Measurements from ENCODE around the gene TRAF6.

Gene TRAF6

DNA sequence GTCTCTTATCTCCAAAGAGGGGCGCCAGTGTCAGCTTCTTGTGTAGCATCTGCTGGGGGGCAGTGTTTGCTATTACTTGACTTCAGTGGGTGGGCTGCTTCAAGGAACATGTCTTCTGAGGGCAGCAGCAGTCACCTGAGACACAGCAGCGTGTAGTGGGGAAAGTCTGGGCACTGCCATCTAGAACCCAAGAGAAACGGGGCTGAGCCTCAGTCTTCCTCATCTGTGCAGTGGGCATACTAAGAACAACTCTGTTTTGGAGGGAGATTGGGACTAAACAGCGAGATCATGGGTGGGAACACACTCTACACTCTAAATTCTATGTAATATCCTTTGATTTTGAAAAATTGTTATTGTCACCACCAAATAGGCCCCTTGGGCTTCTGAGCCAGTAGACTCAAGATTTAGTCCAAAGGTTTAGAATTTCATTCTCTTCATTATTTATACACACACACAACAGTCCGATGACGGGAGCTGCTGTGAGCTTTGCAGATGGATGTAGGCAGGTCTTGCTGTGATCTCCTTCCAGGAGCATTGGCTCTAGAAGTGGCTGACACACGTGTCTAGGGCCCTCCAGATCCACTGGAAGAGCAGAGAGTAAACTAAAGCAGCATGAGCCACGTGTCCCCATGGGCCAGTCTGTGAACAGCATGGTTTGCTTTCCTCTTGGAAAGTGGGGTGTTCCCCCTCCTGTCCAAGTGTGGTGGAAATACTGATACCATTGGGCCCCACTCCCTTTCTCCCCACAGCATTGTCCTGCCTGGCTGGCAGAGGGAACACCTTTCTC is 51.8 kb downstream of the TRAF6 start:
- DNase-seq (ENCODE audit: low spot score) = no peak

DNA sequence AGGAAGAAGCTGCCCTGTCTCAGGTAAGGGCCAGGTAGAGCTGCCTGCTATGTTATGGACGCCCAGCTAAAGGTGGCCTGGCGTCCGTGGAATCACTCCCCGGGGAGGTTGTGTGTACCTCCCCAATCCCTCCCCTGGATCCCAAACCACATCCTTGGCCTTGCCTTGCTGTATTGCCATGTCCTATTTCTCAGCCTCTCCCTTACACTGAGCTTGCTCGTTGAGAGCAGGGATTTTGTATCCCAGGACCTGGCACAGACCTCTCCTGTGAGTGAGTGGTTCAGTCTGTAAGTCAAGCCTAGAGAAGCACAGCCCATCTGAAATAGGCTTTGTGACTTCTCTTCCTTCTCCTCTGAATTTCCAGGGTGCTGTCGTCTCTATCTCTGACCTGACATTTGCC is 53.9 kb downstream of the TRAF6 start:
- no peak for DNase-seq (ENCODE audit: low spot score)

DNA sequence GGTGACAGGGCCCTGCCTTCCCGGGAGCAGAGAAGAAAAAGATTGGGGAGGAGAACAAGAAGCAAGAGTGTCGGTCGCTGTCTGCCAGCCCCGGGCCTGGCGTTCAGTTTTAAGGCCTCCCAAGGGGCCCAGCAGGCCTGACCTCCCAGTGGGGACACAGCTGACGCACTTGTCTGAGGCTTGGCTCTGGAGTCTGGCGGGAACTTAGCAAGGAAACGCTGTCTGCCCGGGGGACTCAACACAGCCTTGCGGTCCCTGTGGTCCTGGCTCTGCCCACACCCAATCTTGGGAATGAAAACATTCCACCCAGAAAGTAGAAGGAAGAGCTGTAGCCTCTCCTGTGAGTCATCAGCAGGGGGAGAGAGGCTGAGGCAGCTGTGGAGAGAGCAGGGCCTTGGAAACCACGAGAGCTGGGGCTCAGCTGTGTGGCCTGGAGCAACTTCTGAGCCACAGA is 54.4 kb downstream of the TRAF6 start:
- peak; percentile 95 for DNase-seq (ENCODE audit: low spot score)

DNA sequence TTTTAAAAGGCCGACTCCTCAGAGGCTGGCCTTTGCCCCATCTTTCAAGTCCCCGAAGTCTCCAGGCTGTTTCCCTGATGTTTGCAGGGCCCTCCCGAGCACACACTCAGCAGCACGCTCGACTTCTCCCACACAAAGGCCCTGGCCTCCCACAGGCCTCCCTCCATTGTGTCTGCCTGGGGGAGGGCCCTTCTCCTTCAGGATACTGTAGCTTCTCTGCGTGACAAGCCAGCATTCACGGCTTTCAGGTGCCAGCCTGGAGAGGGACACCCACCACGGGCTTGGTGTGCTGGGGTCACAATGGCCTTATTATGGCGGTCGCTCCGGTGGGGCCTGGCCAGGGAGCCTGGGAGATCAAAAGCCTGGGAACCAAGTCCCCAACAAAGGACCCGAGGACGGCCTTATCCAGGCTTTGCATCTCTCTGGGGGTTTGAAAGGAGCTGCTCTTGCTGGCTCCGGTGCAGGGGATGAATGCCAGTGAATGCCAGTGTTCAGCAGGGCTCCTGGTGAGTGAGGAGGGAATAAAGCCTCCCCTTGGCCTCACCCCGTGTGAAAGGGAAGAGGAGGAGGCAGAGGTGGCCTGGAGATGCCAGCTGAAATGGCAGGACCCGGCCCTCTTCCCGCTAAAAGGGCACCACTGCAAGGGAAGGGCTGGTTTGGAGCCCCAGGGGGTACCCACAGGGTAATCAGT is 55.0 kb downstream of the TRAF6 start:
- DNase-seq (ENCODE audit: low spot score) = no peak

DNA sequence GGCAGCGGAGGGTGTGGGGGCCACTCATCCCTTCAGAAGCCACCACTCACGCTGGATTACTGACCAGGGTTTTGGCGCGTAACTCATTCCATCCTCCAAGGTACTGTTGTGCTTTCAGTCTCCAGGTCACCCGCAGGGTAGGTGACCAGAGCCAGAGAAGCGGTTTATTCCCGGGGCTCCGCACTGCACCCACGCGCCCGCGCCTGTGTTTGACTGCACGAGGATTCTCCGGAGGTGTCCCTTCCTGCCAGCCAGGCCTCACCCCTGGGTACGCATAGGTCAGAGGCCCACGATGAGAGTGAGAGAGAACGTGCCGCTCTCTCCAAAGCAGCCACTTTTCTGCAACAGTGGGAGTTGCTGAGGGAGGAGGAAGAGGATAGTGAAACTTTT is 55.5 kb downstream of the TRAF6 start:
- DNase-seq (ENCODE audit: low spot score) = no peak

DNA sequence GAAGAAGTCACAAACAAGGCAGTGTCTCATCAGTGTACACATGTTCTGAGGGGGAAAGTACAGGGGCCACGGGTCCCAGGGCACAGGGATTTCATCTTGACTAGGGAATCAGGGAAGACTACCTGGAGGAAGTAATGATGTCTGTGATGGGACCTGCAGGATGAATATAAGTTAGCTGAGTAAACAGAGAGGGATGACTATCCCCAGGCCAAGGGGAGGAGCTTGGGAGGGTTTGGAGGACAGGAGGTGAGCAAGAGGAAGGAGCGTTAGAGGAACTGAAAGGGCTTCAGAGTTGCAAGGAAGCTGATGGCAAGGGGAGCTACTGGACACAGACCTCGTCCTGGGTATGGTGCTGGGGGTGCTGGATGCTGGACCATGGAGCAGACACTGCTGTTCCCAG is 56.4 kb downstream of the TRAF6 start:
- DNase-seq (ENCODE audit: low spot score) = no peak

DNA sequence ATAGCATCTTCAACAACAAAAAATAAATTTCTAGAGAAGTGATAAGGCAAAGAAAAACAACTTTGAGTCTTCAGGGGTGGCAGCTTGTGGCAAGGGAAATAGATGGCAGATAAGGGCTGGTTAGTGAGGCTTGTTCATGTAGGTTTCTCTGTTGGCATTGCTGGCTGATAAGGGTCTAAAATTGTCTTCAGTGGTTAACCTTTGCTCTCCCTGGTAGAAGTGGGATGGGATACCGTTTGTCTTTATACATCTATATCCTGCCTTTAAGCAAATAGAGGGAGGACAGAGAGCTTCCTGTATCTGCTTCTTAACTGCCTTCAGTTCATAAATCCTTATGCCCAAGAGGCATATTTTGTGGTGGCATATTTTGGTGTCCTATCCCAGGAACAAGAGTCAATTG is 57.1 kb downstream of the TRAF6 start:
- DNase-seq (ENCODE audit: low spot score) = no peak

DNA sequence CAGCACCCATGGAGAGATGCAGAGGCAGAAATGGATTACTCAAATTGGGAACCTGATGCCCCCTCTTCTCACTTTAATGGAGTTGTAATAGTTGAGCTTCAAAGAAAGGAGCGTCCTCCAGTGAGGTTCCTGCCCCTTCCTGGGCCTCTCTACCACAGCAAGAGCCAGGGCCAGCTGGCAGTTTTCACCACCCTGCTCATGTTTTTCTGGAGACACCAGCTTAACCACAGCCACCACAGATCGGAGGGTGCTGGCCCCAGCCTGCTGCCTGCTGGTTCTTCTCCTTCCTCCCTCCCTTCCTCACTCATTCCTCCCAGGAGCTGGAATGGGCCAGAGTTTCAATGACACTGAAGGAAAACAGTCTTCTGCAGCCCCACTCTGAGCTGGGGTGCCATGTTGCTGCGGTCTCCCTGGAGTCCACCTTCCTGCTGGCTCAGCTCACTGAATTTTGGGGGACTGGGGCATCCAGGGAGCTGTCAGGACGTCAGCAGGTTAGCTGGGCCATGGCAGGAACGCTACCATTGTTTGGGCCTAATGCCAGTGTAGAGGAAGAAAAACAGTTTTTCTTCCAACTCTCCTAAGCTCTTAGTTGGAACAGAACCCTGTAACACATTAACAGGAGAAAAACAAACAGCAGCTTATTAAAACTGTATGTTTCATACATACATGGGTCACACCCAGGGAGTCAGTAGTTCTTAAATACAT is 57.7 kb downstream of the TRAF6 start:
- DNase-seq (ENCODE audit: low spot score) = peak; percentile 39

DNA sequence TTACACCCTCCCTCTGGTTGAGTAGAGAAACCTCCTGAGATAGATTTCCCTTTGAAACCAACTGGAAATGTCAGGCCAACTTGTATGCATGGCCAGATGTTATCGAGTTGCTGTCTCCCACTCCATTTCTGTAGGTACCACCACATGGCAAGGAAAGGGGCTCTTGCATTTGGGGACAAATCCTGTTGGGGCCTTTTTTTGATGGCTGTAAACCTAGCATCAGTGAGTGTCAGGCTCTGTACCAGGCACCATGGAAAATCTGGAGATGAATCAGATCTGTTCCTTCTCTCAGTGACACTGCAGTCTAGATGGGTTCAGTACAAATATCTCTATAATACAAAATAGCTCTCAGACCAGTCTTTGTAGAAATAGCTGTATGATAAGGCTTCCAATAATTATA is 58.4 kb downstream of the TRAF6 start:
- no peak for DNase-seq (ENCODE audit: low spot score)

DNA sequence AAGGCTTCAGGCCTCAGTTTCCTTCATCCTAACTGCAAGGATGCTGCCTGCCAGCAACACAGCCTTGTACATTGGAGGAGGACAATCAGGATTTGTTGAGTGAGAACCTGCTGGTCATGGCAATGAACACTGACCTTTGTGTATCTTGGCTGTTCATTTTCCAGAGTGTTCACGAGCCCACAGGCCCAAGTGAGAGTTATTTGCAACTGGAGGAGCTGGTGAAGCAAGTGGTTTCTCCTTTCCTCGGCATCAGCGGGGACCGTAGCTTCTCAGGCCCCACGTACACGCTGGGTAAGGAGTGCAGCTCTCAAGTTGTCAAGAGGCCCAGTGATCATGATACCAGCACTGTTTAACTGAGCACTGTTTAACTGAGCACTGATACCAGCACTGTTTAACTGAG is 59.0 kb downstream of the TRAF6 start:
- no peak for DNase-seq (ENCODE audit: low spot score)

DNA sequence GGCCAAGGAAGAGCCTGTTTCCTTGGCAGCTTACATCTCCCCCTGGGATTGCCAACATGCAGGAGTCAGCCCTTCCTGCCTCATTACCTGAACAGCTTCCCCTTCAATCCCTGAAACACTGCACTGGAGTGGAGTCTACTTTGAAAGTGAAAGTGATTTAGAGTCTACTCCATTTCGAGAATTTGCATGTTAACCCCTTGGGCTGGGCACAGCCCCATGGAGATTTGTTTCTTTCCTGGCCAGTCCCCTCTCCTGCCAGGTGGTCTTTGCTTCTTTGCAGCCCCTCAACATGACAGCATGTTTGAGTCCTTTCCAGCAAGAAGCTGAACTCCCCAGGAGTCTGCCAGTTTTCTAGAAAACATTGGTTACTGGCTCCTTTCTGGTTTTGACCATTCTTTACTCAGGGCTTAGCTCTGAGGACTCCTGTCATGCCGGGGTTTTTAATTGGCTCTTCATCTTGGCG is 59.9 kb downstream of the TRAF6 start:
- DNase-seq (ENCODE audit: low spot score) = peak; percentile 32

DNA sequence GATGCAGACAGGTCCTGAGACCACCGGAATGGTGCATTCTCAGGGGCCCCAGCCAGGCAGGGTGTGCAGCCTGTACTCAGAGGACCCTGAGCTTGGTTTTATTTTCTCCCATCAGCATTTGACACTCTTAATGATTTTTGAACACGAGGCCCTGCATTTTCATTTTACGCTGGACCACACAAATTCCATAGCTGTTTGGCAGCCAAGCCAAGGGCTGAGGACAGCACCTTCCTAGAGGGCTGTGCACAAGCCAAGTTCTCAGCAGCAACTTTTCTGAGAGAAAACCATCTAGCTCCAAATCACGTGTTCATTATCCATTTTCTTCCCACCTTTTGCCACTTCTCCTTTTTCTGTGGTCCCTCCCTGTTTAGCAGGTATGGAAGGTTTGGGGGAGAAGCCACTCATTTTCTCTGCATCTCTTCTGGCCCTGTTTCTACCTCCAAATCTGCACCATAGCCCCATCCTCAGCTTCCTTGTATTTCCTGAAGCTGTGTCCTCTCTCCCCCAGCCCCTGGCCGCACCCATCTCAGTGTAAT is 60.4 kb downstream of the TRAF6 start:
- DNase-seq (ENCODE audit: low spot score) = no peak

DNA sequence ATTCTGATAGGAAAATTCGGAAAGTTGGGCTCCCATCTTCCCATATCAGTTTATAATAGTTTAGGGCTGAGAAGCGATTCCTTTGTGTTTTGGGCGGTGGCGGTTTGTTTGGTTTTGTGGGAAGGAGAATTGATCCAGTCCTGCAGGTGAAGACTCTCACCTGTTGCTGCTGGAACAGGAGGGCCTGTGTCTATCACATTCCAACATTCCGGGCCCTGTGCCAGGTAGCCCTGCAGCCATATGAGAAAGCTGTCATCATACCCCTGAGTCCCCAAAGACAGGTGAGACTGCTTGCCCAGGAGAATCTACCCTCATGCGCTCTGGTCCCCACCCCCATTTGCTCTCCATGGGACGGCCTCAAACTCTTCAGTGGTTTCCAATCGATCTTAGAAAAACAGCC is 62.1 kb downstream of the TRAF6 start:
- DNase-seq (ENCODE audit: low spot score) = no peak

DNA sequence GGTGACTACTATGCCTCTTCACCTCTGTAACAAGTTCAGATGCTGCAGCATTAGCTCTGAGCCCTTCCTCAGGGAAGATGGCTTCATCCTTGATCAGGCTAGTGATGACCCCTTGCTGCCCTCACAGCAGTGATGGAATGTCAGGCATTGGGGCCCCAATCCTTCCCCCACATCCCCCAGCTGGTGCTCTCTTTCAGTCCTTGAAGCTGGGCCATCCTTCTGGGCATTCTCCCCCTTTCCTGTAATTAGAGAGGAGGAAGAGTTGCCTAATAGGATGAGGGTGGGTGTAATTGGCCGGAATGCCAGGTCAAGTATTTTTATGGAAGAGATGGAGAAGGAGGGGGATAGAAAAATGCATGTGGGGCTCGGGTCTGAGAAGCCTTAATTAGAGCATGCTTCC is 62.6 kb downstream of the TRAF6 start:
- no peak for DNase-seq (ENCODE audit: low spot score)

DNA sequence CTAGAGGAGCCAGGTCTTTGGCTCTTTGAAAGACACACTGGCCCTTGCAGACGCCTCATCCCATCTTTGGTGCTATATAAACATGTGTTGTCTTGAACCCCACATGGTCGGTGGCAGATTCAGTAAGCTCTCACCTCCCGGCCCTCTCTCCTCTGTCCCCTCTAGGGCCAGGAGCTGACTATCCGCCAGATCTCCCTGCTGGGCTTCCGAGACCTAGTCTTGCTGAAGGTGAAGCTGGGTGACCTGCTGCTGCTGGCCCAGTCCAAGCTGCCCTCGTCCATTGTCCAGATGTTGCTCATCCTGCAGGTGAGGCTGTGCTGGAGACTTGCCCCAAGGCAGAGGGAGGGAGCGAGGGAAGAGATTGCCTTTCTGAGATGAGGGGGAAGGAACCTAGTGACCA is 63.9 kb downstream of the TRAF6 start:
- no peak for DNase-seq (ENCODE audit: low spot score)

DNA sequence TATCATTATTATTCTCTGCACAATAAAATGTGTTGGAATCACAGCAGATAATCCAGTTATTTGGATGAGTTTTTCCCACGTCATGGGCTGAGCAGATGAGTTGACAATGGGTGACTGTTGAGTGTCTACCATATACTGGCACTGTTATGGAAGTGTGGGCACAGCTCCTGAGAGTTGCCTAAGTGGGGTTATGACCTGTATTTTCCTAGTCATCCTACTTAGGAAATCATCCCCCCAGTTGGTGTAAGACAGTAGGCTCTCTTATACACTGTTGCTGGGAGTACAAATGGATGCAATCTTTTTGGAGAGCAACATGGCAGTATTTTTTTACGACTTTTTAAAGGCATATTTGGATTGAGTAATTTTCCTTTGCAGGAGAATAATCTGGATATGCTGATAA is 66.4 kb downstream of the TRAF6 start:
- DNase-seq (ENCODE audit: low spot score) = no peak

DNA sequence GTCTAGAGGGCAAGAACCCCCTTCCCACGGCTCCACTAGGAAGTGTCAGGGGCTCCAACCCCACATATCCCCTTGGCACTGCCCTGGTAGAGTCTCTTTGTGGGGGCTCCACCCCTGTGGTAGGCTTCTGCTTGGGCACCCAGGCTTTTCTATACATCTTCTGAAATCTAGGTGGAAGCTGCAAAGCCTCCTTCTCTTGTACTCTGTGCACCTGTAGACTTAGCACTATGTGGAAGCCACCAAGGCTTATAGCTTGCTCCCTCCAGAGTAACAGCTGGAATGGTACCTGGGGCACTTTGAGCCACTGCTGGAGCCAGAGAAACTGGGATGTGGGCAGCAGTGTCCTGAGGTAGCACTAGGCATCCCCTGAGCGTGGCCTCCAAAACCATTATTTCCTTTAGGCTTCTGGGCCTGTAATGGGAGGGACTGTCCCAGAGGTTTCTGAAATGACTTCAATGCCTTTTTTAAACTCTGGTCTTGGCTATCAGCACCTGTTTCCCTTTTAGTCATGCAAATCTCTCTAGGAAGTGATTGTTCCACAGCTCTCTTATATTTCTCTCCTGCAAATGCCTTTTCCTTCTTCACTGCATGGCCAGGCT is 68.4 kb downstream of the TRAF6 start:
- no peak for DNase-seq (ENCODE audit: low spot score)

DNA sequence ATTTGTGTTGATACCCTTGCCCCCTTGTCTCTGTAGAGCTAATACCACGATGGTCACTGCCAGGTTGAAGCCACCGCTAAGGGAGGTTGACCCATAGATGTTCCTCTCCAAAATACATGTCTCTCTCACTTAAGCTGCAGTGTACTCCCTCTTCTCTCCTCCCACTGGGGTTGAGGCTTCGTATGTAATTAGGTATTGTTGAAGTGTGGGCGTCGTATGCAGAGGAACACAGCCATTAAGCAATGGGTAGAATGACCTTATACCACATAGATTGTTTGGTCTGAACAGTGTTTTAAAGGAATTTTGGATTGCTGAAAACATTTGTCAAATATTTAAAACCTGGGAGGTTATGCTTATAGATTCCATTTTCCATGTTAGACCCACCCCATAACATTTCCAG is 71.9 kb downstream of the TRAF6 start:
- no peak for DNase-seq (ENCODE audit: low spot score)

DNA sequence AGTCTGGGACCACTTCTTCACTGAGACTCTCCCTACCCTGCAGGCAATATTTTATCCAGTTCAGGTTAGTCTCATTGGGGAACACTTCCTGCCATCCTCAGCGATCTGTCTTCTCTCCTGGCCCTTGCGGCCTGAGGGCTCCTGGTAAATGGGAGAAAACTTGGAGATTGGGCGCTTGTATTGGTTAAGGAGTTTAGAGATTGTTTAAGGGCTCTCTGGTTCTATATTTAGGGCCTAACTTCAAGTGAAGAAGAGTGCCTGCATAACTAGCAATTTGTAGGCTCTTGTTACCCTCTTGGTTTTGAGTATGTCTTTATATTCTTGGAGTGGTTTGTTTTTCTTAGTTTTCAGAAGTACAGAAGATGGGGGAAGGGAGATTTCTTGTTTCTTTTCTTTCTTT is 72.7 kb downstream of the TRAF6 start:
- DNase-seq (ENCODE audit: low spot score) = no peak
